Naive thymus-derived CD8-positive, alpha-beta T cell (primary cell): Measurements from ENCODE around the gene ZNF24. TPM values are rescaled to one million over a fixed set of nuclear protein-coding genes. Genes with fewer than 3 reads are reported as not detected.

Experiments used
- ATAC-seq, 2 donors: fragments of 150-1000 bp; cut with Tn5 transposase in 1 of 2; sonication (Bioruptor Pico), chemical (Tn5 transposase) in 1 of 2; 1 replicate in 1 of 2; 2 replicates in 1 of 2; pipeline ENCODE4 v1.10.0; 2021; ENCODE audit warnings: mild to moderate bottlenecking in 2 of 2, moderate library complexity in 2 of 2
- POLR2A ChIA-PET: fragments of 350-600 bp; sonication (Branson Sonifier 250); formaldehyde crosslinking; loops from one replicate; lab custom pipeline; 2021; ENCODE audit warnings: antibody characterized with exemption; lab: Charles Lee
- DNase-seq, 10 donors: peaks; one replicate each; pipeline versions ENCODE4 v3.0.0 to v3.0.0-alpha.2; 2020 to 2022
- H3K27ac Mint-ChIP-seq, 10 donors: one replicate each; pipeline ENCODE4 v1.8.0; 2020 to 2022; ENCODE audit warnings: mild to moderate bottlenecking in 10 of 10, mixed read lengths in 10 of 10, moderate library complexity in 4 of 10, inconsistent platforms in 1 of 10
- H3K27me3 Mint-ChIP-seq, 5 donors: one replicate each; pipeline ENCODE4 v1.8.0; 2021 to 2022; ENCODE audit warnings: mixed read lengths in 5 of 5
- H3K36me3 Mint-ChIP-seq, 3 donors: one replicate each; pipeline ENCODE4 v1.8.0; 2020 to 2022; ENCODE audit warnings: mixed read lengths in 3 of 3, mild to moderate bottlenecking in 2 of 3, inconsistent platforms in 1 of 3
- H3K4me1 Mint-ChIP-seq, 4 donors: one replicate each; pipeline ENCODE4 v1.8.0; 2021 to 2022; ENCODE audit warnings: mixed read lengths in 4 of 4
- H3K4me3 Mint-ChIP-seq, 10 donors: one replicate each; pipeline ENCODE4 v1.8.0; 2020 to 2022; ENCODE audit warnings: mild to moderate bottlenecking in 10 of 10, mixed read lengths in 10 of 10, moderate library complexity in 6 of 10, inconsistent platforms in 1 of 10
- H3K9me3 Mint-ChIP-seq, 9 donors: one replicate each; pipeline ENCODE4 v1.8.0; 2020 to 2022; ENCODE audit warnings: mixed read lengths in 9 of 9, mild to moderate bottlenecking in 3 of 9, inconsistent platforms in 1 of 9, moderate library complexity in 1 of 9
- polyA plus RNA-seq, 3 donors: library from polyadenylated mRNA; unstranded; fragments of 300-500 nt; fragmentation: Illumina TruSeq; gene quantifications; one replicate each; pipeline ENCODE4 v1.2.3, GENCODE V29; 2021
- total RNA-seq, 8 experiments: library from RNA in 2 of 8; stranded (reverse) in 2 of 8; gene quantifications; one replicate each; pipeline ENCODE4 v1.2.3 and lab custom pipeline; 2021 to 2026

Gene ZNF24
- total and polyA plus RNA-seq, 5 experiments from 2014 or later: 78.0 to 109 (median 92.9) TPM

DNA sequence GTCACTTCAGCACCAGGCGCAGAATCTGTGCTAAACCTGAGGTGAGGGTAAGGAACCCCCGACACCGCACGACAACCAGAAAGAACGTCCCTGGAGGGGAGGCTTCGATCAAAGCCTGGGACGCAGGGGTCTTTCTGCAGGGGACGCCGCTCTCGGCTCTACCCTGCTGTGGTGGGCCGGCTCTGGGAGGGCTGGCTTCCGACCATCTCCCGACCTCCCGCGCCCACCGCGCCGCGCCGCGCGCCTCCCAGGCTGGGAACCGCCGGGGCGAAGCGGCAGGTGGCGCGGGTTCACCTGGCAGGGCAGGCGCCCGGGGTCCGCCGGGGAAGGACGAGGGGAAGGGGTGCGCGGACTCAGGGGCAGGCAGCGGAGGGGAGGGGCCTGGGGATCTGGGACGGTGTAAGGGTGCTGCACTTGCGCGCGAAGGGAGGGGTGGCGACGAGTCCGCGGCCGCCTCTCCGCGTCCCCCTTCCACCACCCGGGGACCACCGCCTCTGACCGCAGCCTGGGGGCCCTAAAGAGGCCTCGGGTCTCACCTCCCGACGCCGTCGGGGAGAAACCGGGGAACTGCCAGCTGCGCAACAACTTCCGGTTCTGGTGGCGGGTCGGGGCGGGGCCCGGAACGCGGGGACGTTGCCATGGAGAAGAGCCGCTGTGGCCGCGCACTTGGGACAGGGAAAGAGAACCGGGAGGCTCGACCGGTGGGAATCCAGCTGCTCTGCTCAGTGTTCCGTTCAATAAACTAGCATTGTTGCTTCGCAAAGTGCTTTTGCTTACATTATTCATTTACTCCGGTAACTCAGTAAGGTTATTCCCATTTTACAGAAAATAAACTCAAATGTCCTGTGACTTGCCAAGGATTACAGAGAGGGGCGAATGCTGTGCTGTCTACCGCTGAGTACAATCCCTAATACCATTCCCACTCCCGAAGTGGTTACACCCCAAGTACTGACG is 32.8 kb upstream of the ZNF24 start, which contains the start of gene ZNF396:
ZNF396 (minus strand) TSS at position 596 of the 954 bp plus-strand sequence. CDS start 3,045 bp downstream, outside the sequence.
- DNase-seq: peak; percentile 50 to 83 (median 64)
- peaks cover 5 to 13% (median 9%) of the 10 kb centered on the region in 4 donors for H3K4me1 Mint-ChIP-seq
- peak within 1 kb of the TSS; percentile 79 to 93 (median 87) for H3K4me3 Mint-ChIP-seq
- H3K9me3 Mint-ChIP-seq: no peaks in the 10 kb centered on the region
- peak within 1 kb of the TSS; percentile 32 to 92 (median 72) for H3K27ac Mint-ChIP-seq
- POLR2A ChIA-PET: interaction anchor here (1.1 kb wide), 1 partner anchor 33 kb away, joined by 3 read pairs; the partner anchor contains the start of gene ZNF24
- no peaks in the 10 kb centered on the region for H3K36me3 Mint-ChIP-seq
- peaks cover 0 to 3% (median 0%) of the 10 kb centered on the region in 5 donors for H3K27me3 Mint-ChIP-seq
- ATAC-seq: peak; percentile 76 to 78

DNA sequence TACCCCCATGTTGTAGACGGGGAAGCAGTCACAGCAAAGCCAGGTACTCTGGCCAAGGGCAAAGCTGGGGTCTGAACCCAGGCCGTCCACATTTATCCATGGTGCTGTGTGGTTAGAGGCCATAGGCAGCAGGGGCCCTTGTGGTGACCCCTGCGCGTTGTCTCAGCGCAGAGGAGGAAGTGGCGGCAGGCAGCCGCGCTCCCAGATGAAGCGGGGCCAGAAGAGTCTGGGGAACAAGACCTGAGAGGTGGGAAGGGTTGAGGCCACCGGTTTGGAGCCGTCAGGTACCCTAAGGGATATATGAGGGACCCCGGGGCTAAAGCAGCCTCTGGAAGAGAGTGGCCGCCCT is 32.1 kb upstream of the ZNF24 start:
- H3K4me1 Mint-ChIP-seq: peaks cover 5 to 13% (median 9%) of the 10 kb centered on the region in 4 donors
- H3K27me3 Mint-ChIP-seq: peaks cover 0 to 3% (median 0%) of the 10 kb centered on the region in 5 donors
- peak overlapping the region; percentile 79 to 93 (median 87) for H3K4me3 Mint-ChIP-seq
- no peaks in the 10 kb centered on the region for H3K36me3 Mint-ChIP-seq
- POLR2A ChIA-PET: no interaction called here
- peak; percentile 58 to 60 for ATAC-seq
- peak in 3 of 10 donors; percentile 5 to 26 (median 23) for DNase-seq
- no peaks in the 10 kb centered on the region for H3K9me3 Mint-ChIP-seq
- H3K27ac Mint-ChIP-seq: peak overlapping the region; percentile 32 to 92 (median 66)

DNA sequence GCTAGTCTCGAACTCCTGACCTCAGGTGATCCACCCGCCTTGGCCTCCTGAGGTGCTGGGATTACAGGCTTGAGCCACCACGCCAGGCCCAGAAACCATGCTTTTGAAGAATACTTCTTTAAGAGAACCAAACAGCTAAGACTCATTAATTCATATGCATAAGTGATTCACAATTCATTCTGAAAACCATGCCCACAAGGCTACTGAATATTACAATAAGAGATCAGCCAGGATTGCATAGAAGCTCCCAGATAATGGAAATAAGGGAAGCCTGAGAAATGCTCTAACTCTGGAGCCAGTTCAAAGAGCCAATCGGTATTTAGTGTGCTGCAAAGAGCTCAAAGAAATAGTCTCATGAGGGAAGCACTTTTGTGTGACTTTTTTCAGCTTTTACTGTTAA is 30.5 kb upstream of the ZNF24 start:
- Mint-ChIP-seq H3K4me3 (peak overlapping the region in 1 of 10 donors; percentile 26), H3K9me3 (no peaks in the 10 kb centered on the region), H3K27ac (no peak overlapping the region), H3K4me1 (peaks cover 5 to 13% (median 9%) of the 10 kb centered on the region in 4 donors), H3K27me3 (peaks cover 0 to 3% (median 0%) of the 10 kb centered on the region in 5 donors), H3K36me3 (peaks cover 0 to under 1% (median 0%) of the 10 kb centered on the region in 3 donors)
- no peak for DNase-seq
- POLR2A ChIA-PET: no interaction called here
- no peak for ATAC-seq

DNA sequence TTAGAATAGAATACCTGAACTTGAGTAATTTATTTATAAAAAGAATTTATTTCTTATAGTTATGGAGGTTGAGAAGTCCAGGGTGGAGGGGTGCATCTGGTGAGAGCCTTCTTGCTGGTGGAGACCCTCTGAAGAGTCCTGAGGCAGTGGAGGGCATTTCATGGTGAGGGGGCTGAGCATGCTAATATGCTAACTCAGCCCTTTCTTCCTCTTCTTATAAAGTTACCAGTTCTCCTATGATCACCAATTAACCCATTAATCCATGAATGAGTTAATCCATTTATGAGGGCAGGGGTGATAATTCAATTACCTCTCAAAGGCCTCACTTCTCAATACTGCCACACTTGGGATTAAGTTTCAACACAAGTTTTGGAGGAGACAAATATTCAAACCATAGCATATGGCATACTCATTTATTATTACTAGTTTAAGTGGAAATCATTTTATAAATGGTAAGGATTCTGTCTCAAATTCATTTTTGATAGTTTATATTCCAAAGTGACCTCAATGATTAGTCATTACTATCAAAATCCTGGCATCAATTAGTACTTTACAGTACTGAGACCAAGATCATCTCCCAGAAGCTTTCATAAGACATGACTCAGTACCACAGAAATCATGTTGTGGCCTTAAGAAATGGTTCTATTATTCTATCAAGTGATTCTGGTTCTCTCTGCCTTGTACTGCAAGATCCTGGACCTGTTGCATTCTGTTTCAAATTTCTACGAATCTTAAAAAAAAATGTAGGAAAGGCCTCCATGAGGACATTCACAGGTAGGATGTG is 27.4 kb upstream of the ZNF24 start:
- Mint-ChIP-seq H3K27me3 (peaks cover 0 to 3% (median 0%) of the 10 kb centered on the region in 5 donors), H3K4me1 (peaks cover 5 to 7% (median 6%) of the 10 kb centered on the region in 4 donors), H3K36me3 (peaks cover 0 to 4% (median 0%) of the 10 kb centered on the region in 3 donors), H3K27ac (no peak overlapping the region), H3K9me3 (no peaks in the 10 kb centered on the region), H3K4me3 (no peak overlapping the region)
- ATAC-seq (no peak), DNase-seq (no peak)
- POLR2A ChIA-PET: no interaction called here

DNA sequence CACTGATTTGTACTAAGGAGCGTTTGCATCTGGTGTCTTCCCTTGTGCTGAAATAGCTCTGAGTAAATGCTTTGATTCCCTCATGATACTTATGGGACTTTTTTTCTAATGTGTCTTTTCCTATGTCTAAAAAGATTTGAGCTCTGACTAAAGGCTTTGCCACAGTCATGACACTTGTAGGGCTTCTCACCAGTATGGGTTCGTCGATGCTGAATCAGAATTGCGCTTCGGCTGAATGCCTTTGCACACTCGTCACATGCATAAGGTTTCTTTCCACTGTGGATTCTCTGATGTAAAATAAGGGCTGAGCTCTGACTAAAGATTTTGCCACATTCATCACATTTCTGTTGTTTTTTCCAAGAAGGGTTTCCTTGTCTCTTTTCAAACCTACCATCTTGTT is 24.9 kb upstream of the ZNF24 start:
- H3K9me3 Mint-ChIP-seq: no peaks in the 10 kb centered on the region
- peaks cover 0 to 6% (median 1%) of the 10 kb centered on the region in 5 donors for H3K27me3 Mint-ChIP-seq
- DNase-seq (no peak), ATAC-seq (no peak)
- no peaks in the 10 kb centered on the region for H3K4me1 Mint-ChIP-seq
- POLR2A ChIA-PET: no interaction called here
- peaks cover 0 to 4% (median 0%) of the 10 kb centered on the region in 3 donors for H3K36me3 Mint-ChIP-seq
- H3K4me3 Mint-ChIP-seq: no peak overlapping the region
- H3K27ac Mint-ChIP-seq: no peak overlapping the region

DNA sequence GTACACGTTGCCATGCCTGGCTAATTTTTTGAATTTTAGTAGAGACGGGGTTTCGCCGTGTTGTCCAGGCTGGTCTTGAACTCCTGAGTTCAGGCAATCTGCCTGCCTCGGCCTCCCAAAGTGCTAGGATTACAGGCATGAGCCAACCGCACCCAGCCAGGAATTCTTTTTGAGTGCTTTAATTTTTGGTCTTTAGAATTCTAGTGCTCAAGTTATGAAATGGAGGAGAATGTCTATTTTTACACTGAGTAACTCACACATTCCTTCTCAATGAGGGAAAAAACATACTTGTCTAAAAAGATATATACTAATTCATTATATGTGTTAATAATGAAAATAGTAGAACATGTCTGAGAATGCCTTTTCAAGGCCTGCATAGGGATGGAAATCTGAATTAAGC is 24.4 kb upstream of the ZNF24 start:
- H3K27me3 Mint-ChIP-seq: peaks cover 0 to 6% (median 1%) of the 10 kb centered on the region in 5 donors
- no peak for DNase-seq
- H3K36me3 Mint-ChIP-seq: peaks cover 0 to 4% (median 0%) of the 10 kb centered on the region in 3 donors
- no peak overlapping the region for H3K27ac Mint-ChIP-seq
- H3K9me3 Mint-ChIP-seq: no peaks in the 10 kb centered on the region
- H3K4me3 Mint-ChIP-seq: no peak overlapping the region
- POLR2A ChIA-PET: interaction anchor here (0.6 kb wide), 1 partner anchor 17 kb away, joined by 4 read pairs; no protein-coding TSS in a partner anchor
- ATAC-seq: no peak
- H3K4me1 Mint-ChIP-seq: no peaks in the 10 kb centered on the region

DNA sequence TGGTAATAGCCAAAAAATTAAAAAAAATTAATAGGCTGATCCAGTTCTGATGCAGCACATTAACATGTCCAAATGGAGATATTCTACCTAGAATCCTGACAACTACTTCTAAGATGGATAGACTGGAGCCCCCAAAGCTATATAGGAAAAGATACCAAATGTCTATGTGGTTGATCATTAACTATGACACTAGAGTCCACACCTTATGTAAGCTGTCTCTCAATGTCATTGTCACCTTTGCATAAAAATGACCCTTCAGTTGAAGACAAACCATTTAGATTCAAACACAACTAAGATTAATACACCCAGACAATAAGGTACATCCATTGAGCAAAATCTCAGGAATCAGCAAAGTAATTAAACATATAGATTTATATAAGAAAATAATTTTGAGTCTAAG is 18.3 kb upstream of the ZNF24 start:
- ATAC-seq (no peak), DNase-seq (no peak)
- no peaks in the 10 kb centered on the region for H3K36me3 Mint-ChIP-seq
- no peaks in the 10 kb centered on the region for H3K9me3 Mint-ChIP-seq
- peaks cover 0 to 17% (median 2%) of the 10 kb centered on the region in 5 donors for H3K27me3 Mint-ChIP-seq
- H3K27ac Mint-ChIP-seq: no peak overlapping the region
- H3K4me3 Mint-ChIP-seq: no peak overlapping the region
- POLR2A ChIA-PET: no interaction called here
- no peaks in the 10 kb centered on the region for H3K4me1 Mint-ChIP-seq

DNA sequence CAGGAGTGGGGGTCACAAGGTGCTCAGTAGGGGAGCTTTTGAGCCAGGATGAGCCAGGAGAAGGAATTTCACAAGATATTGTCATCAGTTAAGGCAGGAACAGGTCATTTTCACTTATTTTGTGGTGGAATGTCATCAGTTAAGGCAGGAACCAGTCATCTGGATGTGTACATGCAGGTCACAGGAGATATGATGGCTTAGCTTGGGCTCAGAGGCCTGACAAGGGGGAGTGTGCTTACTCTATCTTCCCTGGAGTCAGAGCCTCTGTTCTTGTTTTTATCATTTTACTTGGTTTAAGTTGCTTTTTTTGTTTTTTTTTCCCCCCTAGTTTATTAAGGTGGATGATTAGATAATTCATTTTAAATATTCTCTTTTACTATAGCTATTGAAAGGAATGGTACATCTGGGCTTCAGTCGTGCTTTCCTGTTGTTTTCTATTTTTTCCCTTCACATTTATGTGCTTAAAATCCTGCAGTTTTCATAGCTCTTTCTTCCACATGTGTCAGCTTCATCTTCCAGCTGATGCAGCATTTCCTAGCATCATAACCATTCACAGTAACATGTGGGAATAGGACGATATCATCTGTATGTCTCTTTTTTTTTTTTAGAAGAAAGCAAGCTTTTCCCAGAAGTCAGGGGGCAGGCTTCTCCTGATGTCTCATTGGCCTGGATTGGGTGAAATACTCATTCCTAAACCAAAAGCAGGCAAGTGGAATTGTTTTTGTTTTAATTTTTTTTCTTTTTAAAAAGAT is 17.5 kb upstream of the ZNF24 start:
- H3K27ac Mint-ChIP-seq: no peak overlapping the region
- H3K27me3 Mint-ChIP-seq: peaks cover 0 to 17% (median 2%) of the 10 kb centered on the region in 5 donors
- H3K36me3 Mint-ChIP-seq: no peaks in the 10 kb centered on the region
- H3K4me3 Mint-ChIP-seq: no peak overlapping the region
- ATAC-seq (no peak), DNase-seq (no peak)
- no peaks in the 10 kb centered on the region for H3K4me1 Mint-ChIP-seq
- no peaks in the 10 kb centered on the region for H3K9me3 Mint-ChIP-seq
- POLR2A ChIA-PET: no interaction called here

DNA sequence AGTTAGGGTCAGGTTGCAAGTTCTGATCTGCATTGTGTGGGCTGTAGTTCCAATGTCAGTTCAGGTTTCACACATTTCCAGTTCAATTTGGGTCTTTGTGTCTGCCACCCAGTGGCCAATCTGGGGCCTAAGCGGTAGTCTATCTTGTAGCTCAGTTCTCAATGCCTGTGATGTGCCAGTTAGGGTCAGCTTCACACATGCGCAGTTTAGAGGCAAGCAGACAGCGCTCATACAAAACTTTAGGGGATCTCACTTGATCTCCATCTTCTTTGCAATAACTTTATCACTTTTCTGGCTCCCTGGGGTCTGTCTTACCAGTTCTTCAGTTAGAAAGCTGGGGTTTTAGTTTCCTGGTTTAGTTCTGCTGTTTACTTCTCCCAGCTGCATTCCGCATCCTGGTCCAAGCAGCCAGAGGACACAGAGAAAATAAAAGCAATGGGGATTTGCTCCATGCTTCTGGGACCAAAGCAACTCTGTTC is 11.0 kb upstream of the ZNF24 start:
- DNase-seq (peak; percentile 15 to 82 (median 54)), ATAC-seq (peak; percentile 98 to 100)
- POLR2A ChIA-PET: interaction anchor here (0.8 to 1.2 kb wide), 2 partner anchors 11 to 125 kb away, joined by 7 to 9 read pairs; partner anchors contain the start of gene ZNF24
- Mint-ChIP-seq H3K4me1 (peaks cover 0 to 6% (median 3%) of the 10 kb centered on the region in 4 donors), H3K36me3 (peaks cover 0 to 10% (median 8%) of the 10 kb centered on the region in 3 donors), H3K4me3 (no peak overlapping the region), H3K27ac (peak overlapping the region in 3 of 10 donors; percentile 7 to 49 (median 41)), H3K9me3 (peaks cover 8 to 15% (median 11%) of the 10 kb centered on the region in 9 donors), H3K27me3 (peaks cover 0 to 2% (median 0%) of the 10 kb centered on the region in 5 donors)

DNA sequence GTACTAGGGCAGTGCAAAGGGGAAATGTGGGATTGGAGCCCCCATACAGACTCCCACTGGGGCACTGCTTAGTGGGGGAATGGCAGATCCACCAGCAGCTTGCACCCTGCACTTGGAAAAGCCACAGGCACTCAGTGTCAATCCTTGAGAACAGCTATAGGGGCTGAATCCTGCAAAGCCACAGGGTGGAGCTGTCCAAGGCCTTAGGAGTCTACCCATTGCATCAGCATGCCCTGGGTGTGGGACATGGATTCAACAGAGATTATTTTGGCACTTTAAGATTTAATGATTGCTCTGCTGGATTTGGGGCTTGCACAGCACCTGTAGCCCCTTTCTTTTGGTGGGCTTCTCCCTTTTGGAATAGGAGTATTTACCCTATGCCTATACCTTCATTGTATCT is 8.6 kb upstream of the ZNF24 start:
- peaks cover 0 to 6% (median 3%) of the 10 kb centered on the region in 4 donors for H3K4me1 Mint-ChIP-seq
- no peak for ATAC-seq
- POLR2A ChIA-PET: no interaction called here

DNA sequence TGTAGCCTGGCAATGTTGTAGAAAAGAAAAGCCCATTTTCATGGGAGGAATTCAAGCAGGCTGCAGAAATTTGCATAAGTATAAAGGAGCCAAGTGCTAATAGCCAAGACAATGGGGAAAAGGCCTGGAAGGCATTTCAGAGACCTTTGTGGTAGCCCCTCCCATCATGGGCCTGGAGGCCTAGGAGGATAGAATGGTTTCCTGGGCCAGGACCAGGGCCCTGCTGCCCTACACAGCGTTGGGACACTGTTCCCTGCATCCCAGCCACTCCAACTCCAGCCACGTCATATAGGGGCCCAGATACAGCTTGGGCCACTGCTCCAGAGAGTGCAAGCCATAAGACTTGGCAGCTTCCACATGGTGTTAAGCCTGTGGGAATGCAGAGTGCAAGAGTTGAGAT is 8.1 kb upstream of the ZNF24 start:
- Mint-ChIP-seq H3K27ac (no peak overlapping the region), H3K9me3 (peaks cover 8 to 15% (median 11%) of the 10 kb centered on the region in 9 donors), H3K27me3 (no peaks in the 10 kb centered on the region), H3K4me3 (no peak overlapping the region), H3K4me1 (peaks cover 0 to 6% (median 3%) of the 10 kb centered on the region in 4 donors), H3K36me3 (peaks cover 0 to 10% (median 8%) of the 10 kb centered on the region in 3 donors)
- no peak for ATAC-seq
- DNase-seq: no peak
- POLR2A ChIA-PET: no interaction called here

More for the DNA sequence above, 8.6 kb upstream of the ZNF24 start:
- H3K4me3 Mint-ChIP-seq: no peak overlapping the region
- no peak for DNase-seq
- peaks cover 8 to 15% (median 11%) of the 10 kb centered on the region in 9 donors for H3K9me3 Mint-ChIP-seq
- H3K36me3 Mint-ChIP-seq: peaks cover 0 to 10% (median 8%) of the 10 kb centered on the region in 3 donors
- H3K27ac Mint-ChIP-seq: no peak overlapping the region
- no peaks in the 10 kb centered on the region for H3K27me3 Mint-ChIP-seq
